H1 (cell line): Measurements from ENCODE around the gene NT5DC1. TPM values are rescaled to one million over a fixed set of nuclear protein-coding genes. Genes with fewer than 3 reads are reported as not detected.

ENCODE experiments used
- CTCF ChIA-PET: fragments of 300-600 bp; sonication (Branson Sonifier 250); formaldehyde crosslinking; loops from one replicate; lab custom pipeline; 2021; ENCODE audit not compliant: partially characterized antibody; lab: Charles Lee
- POLR2A ChIA-PET: fragments of 300-600 bp; sonication (Branson Sonifier 250); formaldehyde crosslinking; loops from one replicate; lab custom pipeline; 2021; ENCODE audit warnings: inconsistent platforms; ENCODE audit not compliant: partially characterized antibody; lab: Charles Lee
- DNase-seq, 2 experiments: peaks; one replicate each; pipeline versions ENCODE4 v3.0.0 to v3.0.0-alpha.2; 2010 to 2022; ENCODE audit warnings: low spot score in 2 of 2, low read depth in 1 of 2, mixed read lengths in 1 of 2
- FAIRE-seq: peaks from 2 replicates; lab custom pipeline; 2011; peaks lifted over from hg19 to GRCh38; lab: Jason Lieb, UNC
- H2AFZ ChIP-seq: 2 replicates; pipeline ENCODE4 v1.8.1; 2012; ENCODE audit warnings: low read length, inconsistent platforms
- H2AK5ac ChIP-seq: 2 replicates; pipeline ENCODE4 v1.6.1; 2013; ENCODE audit warnings: low read depth, low read length
- H2BK120ac ChIP-seq: replicated peaks from 2 replicates; pipeline ENCODE3; 2013; ENCODE audit warnings: low read depth, low read length, inconsistent platforms
- H2BK12ac ChIP-seq: 2 replicates; pipeline ENCODE4 v1.6.1; 2013; ENCODE audit warnings: low read depth, low read length
- H2BK15ac ChIP-seq: 2 replicates; pipeline ENCODE4 v1.6.1; 2013; ENCODE audit warnings: low read length
- H2BK20ac ChIP-seq: 2 replicates; pipeline ENCODE4 v1.6.1; 2013; ENCODE audit warnings: low read length
- H2BK5ac ChIP-seq: 2 replicates; pipeline ENCODE4 v1.6.1; 2013; ENCODE audit warnings: low read depth, low read length
- H3K14ac ChIP-seq: 2 replicates; pipeline ENCODE4 v1.6.1; 2013; ENCODE audit warnings: inconsistent platforms; ENCODE audit not compliant: insufficient read length
- H3K18ac ChIP-seq: 2 replicates; pipeline ENCODE4 v1.6.1; 2013; ENCODE audit warnings: low read length; ENCODE audit errors: extremely low read depth
- H3K23ac ChIP-seq: 2 replicates; pipeline ENCODE4 v1.6.1; 2013; ENCODE audit warnings: inconsistent platforms; ENCODE audit not compliant: insufficient read length
- H3K23me2 ChIP-seq: 2 replicates; pipeline ENCODE4 v1.6.1; 2013; ENCODE audit warnings: low read depth, low read length
- H3K27ac ChIP-seq: 2 replicates; pipeline ENCODE4 v1.6.1; 2011; ENCODE audit warnings: low read depth, low read length, inconsistent platforms
- H3K27me3 ChIP-seq, 4 experiments: replicated peaks in 1 of 4; 1 replicate in 1 of 4; 2 replicates in 3 of 4; pipeline versions ENCODE4 v1.6.1 to v1.8.1; 2011 to 2013; ENCODE audit warnings: low read length in 3 of 4, mild to moderate bottlenecking in 3 of 4, inconsistent platforms in 2 of 4, mixed read lengths in 2 of 4, moderate library complexity in 1 of 4; ENCODE audit not compliant: control insufficient read depth in 3 of 4, insufficient read depth in 3 of 4; ENCODE audit errors: extremely low read depth in 1 of 4
- H3K36me3 ChIP-seq, 4 experiments: 2 replicates each; pipeline versions ENCODE4 v1.6.1 to v1.8.1; 2011 to 2013; ENCODE audit warnings: mild to moderate bottlenecking in 4 of 4, low read length in 3 of 4, moderate library complexity in 2 of 4, control low read depth in 1 of 4, inconsistent platforms in 1 of 4; ENCODE audit not compliant: insufficient read depth in 4 of 4, control insufficient read depth in 2 of 4
- H3K4ac ChIP-seq: replicated peaks from 2 replicates; pipeline ENCODE3; 2013; ENCODE audit warnings: low read length, low read depth, mixed read lengths, inconsistent platforms; ENCODE audit not compliant: insufficient read length
- H3K4me1 ChIP-seq, 4 experiments: replicated peaks in 1 of 4; 1 replicate in 1 of 4; 2 replicates in 3 of 4; pipeline versions ENCODE4 v1.6.1 to v1.8.1; 2011 to 2013; ENCODE audit warnings: low read length in 3 of 4, inconsistent platforms in 2 of 4, mixed read lengths in 1 of 4; ENCODE audit not compliant: insufficient read depth in 4 of 4, control insufficient read depth in 3 of 4
- H3K4me2 ChIP-seq, 2 experiments: 2 replicates each; pipeline versions ENCODE4 v1.6.1 to v1.8.1; 2011 to 2013; ENCODE audit warnings: low read depth in 2 of 2, low read length in 2 of 2, control low read depth in 1 of 2, inconsistent platforms in 1 of 2, mild to moderate bottlenecking in 1 of 2; ENCODE audit not compliant: insufficient read depth in 1 of 2
- H3K4me3 ChIP-seq, 4 experiments: fragments of 200-600, 300-600 bp in 1 of 4; sonication (generic), shearing (Covaris generic), sonication (Bioruptor Twin) in 1 of 4; 2 replicates each; pipeline versions ENCODE4 v1.5.1 to v1.8.1; 2011 to 2016; ENCODE audit warnings: low read length in 4 of 4, low read depth in 3 of 4, control low read depth in 2 of 4, inconsistent platforms in 2 of 4, mild to moderate bottlenecking in 2 of 4, mixed read lengths in 1 of 4, moderate library complexity in 1 of 4; ENCODE audit not compliant: insufficient read depth in 2 of 4; ENCODE audit errors: extremely low read depth in 1 of 4
- H3K56ac ChIP-seq: replicated peaks from 2 replicates; pipeline ENCODE3; 2013; ENCODE audit warnings: low read depth, mild to moderate bottlenecking, mixed read lengths, low read length, inconsistent platforms; ENCODE audit not compliant: insufficient read length
- H3K79me1 ChIP-seq: 2 replicates; pipeline ENCODE4 v1.6.1; 2013; ENCODE audit warnings: low read depth, low read length, control low read depth
- H3K79me2 ChIP-seq, 2 experiments: 2 replicates each; pipeline versions ENCODE4 v1.6.1 to v1.8.1; 2012 to 2013; ENCODE audit warnings: low read length in 2 of 2, mild to moderate bottlenecking in 2 of 2, inconsistent platforms in 1 of 2; ENCODE audit not compliant: insufficient read depth in 2 of 2, control insufficient read depth in 1 of 2
- H3K9ac ChIP-seq, 4 experiments: replicated peaks in 1 of 4; 1 replicate in 1 of 4; 2 replicates in 3 of 4; pipeline versions ENCODE4 v1.6.1 to v1.8.1; 2011 to 2013; ENCODE audit warnings: low read depth in 3 of 4, low read length in 3 of 4, control low read depth in 2 of 4, mild to moderate bottlenecking in 2 of 4, moderate library complexity in 2 of 4, inconsistent platforms in 1 of 4; ENCODE audit errors: extremely low read depth in 1 of 4
- H3K9me3 ChIP-seq, 2 experiments: 2 replicates each; pipeline versions ENCODE4 v1.6.1 to v1.8.1; 2012 to 2013; ENCODE audit warnings: mild to moderate bottlenecking in 2 of 2, moderate library complexity in 2 of 2, control low read depth in 1 of 2, inconsistent platforms in 1 of 2, low read depth in 1 of 2, low read length in 1 of 2, mixed read lengths in 1 of 2; ENCODE audit not compliant: insufficient read depth in 2 of 2
- H4K20me1 ChIP-seq, 2 experiments: replicated peaks in 1 of 2; 2 replicates each; pipeline versions ENCODE3 to v1.8.1; 2011 to 2013; ENCODE audit warnings: inconsistent platforms in 2 of 2, low read length in 2 of 2, mild to moderate bottlenecking in 1 of 2; ENCODE audit not compliant: insufficient read depth in 2 of 2, control insufficient read depth in 1 of 2
- H4K5ac ChIP-seq: 2 replicates; pipeline ENCODE4 v1.6.1; 2013; ENCODE audit warnings: low read length, low read depth, mixed read lengths, inconsistent platforms; ENCODE audit not compliant: insufficient read length
- H4K8ac ChIP-seq: 2 replicates; pipeline ENCODE4 v1.8.0; 2013; ENCODE audit warnings: mild to moderate bottlenecking, moderate library complexity, low read length, inconsistent platforms; ENCODE audit not compliant: insufficient read depth; ENCODE audit errors: extremely low read depth
- H4K91ac ChIP-seq: replicated peaks from 2 replicates; pipeline ENCODE3; 2013; ENCODE audit warnings: low read length, mixed read lengths, inconsistent platforms; ENCODE audit not compliant: insufficient read length
- ATF2 ChIP-seq: IDR thresholded peaks from 2 replicates; pipeline ENCODE4 v1.6.1; 2012; ENCODE audit warnings: low read length, inconsistent platforms
- CHD2 ChIP-seq: IDR thresholded peaks from 2 replicates; pipeline ENCODE4 v1.6.1; 2012; ENCODE audit warnings: low read length, improper control_type of control experiment
- CTCF ChIP-seq, 3 experiments: IDR thresholded peaks; 1 replicate in 2 of 3; 2 replicates in 1 of 3; pipeline versions ENCODE4 v1.5.1 to v1.6.1; 2011; ENCODE audit warnings: low read length in 3 of 3, mild to moderate bottlenecking in 3 of 3, inconsistent platforms in 2 of 3, low read depth in 1 of 3, moderate library complexity in 1 of 3; ENCODE audit not compliant: insufficient read depth in 1 of 3; ENCODE audit errors: control extremely low read depth in 1 of 3
- EGR1 ChIP-seq: IDR thresholded peaks from 2 replicates; pipeline ENCODE4 v1.6.1; 2011; ENCODE audit warnings: low read depth, low read length, borderline replicate concordance
- JUND ChIP-seq: IDR thresholded peaks from 2 replicates; pipeline ENCODE4 v1.6.1; 2011; ENCODE audit warnings: mild to moderate bottlenecking, improper control_type of control experiment, low read length
- KDM4A ChIP-seq: IDR thresholded peaks from one replicate; pipeline ENCODE4 v1.7.1; 2012; ENCODE audit warnings: low read depth, mild to moderate bottlenecking, moderate library complexity, low read length, inconsistent platforms; ENCODE audit not compliant: severe bottlenecking
- MAFK ChIP-seq: IDR thresholded peaks from 2 replicates; pipeline ENCODE4 v1.6.1; 2012; ENCODE audit warnings: low read depth, mild to moderate bottlenecking, improper control_type of control experiment, low read length
- RXRA ChIP-seq: IDR thresholded peaks from 2 replicates; pipeline ENCODE4 v1.6.1; 2011; ENCODE audit warnings: low read depth, mild to moderate bottlenecking, low read length, moderate library complexity; ENCODE audit not compliant: insufficient read depth
- SIRT6 ChIP-seq: IDR thresholded peaks from one replicate; pipeline ENCODE4 v1.7.1; 2012; ENCODE audit warnings: low read length, inconsistent platforms
- USF2 ChIP-seq: IDR thresholded peaks from 2 replicates; pipeline ENCODE4 v1.6.1; 2011; ENCODE audit warnings: low read length, improper control_type of control experiment
- polyA plus RNA-seq, 7 experiments: library from polyadenylated mRNA; depleted of rRNA in 3 of 7; stranded (reverse) in 5 of 7; unstranded in 2 of 7; fragments of >200 nt in 5 of 7; fragments of 200-250 nt in 2 of 7; gene quantifications; 1 replicate in 5 of 7; 2 replicates in 1 of 7; 4 replicates in 1 of 7; pipeline versions ENCODE4 v1.2.1 to v1.2.3, GENCODE V29; 2011 to 2013; ENCODE audit warnings: missing spikeins in 2 of 7, mixed read lengths in 2 of 7
- total RNA-seq: library from RNA; stranded (reverse); fragmentation: NEBNext Ultra II Directional; extraction: Animal tissue kit (Norgen Biotek cat#: 25700); gene quantifications from 2 replicates; pipeline ENCODE4 v1.2.1, GENCODE V29; 2021

NT5DC1 gene
- total and polyA plus RNA-seq, 2 of the 8 experiments (the other 6 are each of a cell fraction or from before 2014, with no cell fraction given) = 25.3 to 72.7 TPM

- Histone ChIP-seq H3K9ac (no peak overlapping the region), H3K18ac (no peak overlapping the region), H3K4me2 (no peak overlapping the region), H3K27me3 (no peaks in the 10 kb centered on the region), H2AFZ (no peak overlapping the region), H3K14ac (no peak overlapping the region), H3K23ac (no peak overlapping the region), H2BK12ac (no peak overlapping the region), H2BK15ac (no peak overlapping the region), H4K5ac (no peak overlapping the region), H2BK120ac (no peak overlapping the region), H3K79me1 (no peaks in the 10 kb centered on the region), H3K4ac (no peak overlapping the region), H3K9me3 (no peaks in the 10 kb centered on the region), H2BK5ac (no peak overlapping the region), H3K27ac (no peak overlapping the region), H3K23me2 (no peaks in the 10 kb centered on the region), H3K4me3 (no peak overlapping the region), H3K56ac (no peak overlapping the region), H3K79me2 (no peaks in the 10 kb centered on the region), H3K36me3 (no peaks in the 10 kb centered on the region), H4K20me1 (no peaks in the 10 kb centered on the region), H4K8ac (no peak overlapping the region), H4K91ac (no peak overlapping the region), H2AK5ac (no peak overlapping the region), H2BK20ac (no peak overlapping the region), H3K4me1 (no peaks in the 10 kb centered on the region)
- ChIA-PET CTCF (no interaction called here), POLR2A (no interaction called here)
- FAIRE-seq = no peak
- DNase-seq = no peak
- TF ChIP-seq JUND (no peak), CHD2 (no peak), EGR1 (no peak), RXRA (no peak), MAFK (no peak), CTCF (IDR thresholded peaks at IDR 0.05; ENCODE audit: control extremely low read depth in 1 of 3, insufficient read depth in 1 of 3, low read depth in 1 of 3, low read length in 3 of 3) (no peak), ATF2 (no peak), USF2 (no peak), KDM4A (no peak), SIRT6 (no peak)
Observed at GRCh38 chr6:116064666-116065065, 36.0 kb upstream of the NT5DC1 start.
